DMS153 treated with DMSO at 0.1 percent for 48 hours (cell line): ENCODE data around the gene FRAT2.

Source experiments
- DNase-seq: peaks from one replicate; lab custom pipeline; 2025; ENCODE audit not compliant: unreplicated experiment; lab: John Stamatoyannopoulos, UW

FRAT2 gene

GRCh38 chr10:97334370-97335175 lies at the start of gene FRAT2:
Gene FRAT2 (minus strand): TSS chr10:97334729. CDS start chr10:97334572, 157 bp downstream.
- DNase-seq: peak; percentile 76

GRCh38 chr10:97384156-97384555 lies 49.6 kb upstream of the FRAT2 start:
- no peak for DNase-seq

GRCh38 chr10:97383159-97383558 lies 48.6 kb upstream of the FRAT2 start:
- no peak for DNase-seq

GRCh38 chr10:97381626-97382025 lies 47.1 kb upstream of the FRAT2 start:
- no peak for DNase-seq

- no peak for DNase-seq
Measured at GRCh38 chr10:97380516-97380915, 46.0 kb upstream of the FRAT2 start.

GRCh38 chr10:97378933-97379921 lies 44.7 kb upstream of the FRAT2 start:
- no peak for DNase-seq

- no peak for DNase-seq
Measured at GRCh38 chr10:97376413-97376812, 41.9 kb upstream of the FRAT2 start.

- no peak for DNase-seq
Measured at GRCh38 chr10:97373456-97373855, 38.9 kb upstream of the FRAT2 start.

GRCh38 chr10:97372233-97372875 lies 37.8 kb upstream of the FRAT2 start:
- no peak for DNase-seq

- DNase-seq: no peak
Measured at GRCh38 chr10:97371696-97372095, 37.2 kb upstream of the FRAT2 start.

GRCh38 chr10:97367126-97367649 lies 32.7 kb upstream of the FRAT2 start:
- no peak for DNase-seq

GRCh38 chr10:97366572-97366971 lies 32.0 kb upstream of the FRAT2 start:
- no peak for DNase-seq

- no peak for DNase-seq
Measured at GRCh38 chr10:97365761-97366351, 31.3 kb upstream of the FRAT2 start.

GRCh38 chr10:97363071-97363470 lies 28.5 kb upstream of the FRAT2 start:
- no peak for DNase-seq

GRCh38 chr10:97362310-97363033 lies 27.9 kb upstream of the FRAT2 start:
- no peak for DNase-seq

GRCh38 chr10:97361537-97361901 lies 27.0 kb upstream of the FRAT2 start:
- no peak for DNase-seq

- no peak for DNase-seq
Measured at GRCh38 chr10:97360705-97361536, 26.4 kb upstream of the FRAT2 start.

GRCh38 chr10:97358781-97359180 lies 24.3 kb upstream of the FRAT2 start:
- DNase-seq: no peak

- DNase-seq: no peak
Measured at GRCh38 chr10:97358349-97358748, 23.8 kb upstream of the FRAT2 start.
